GM13976 (cell line): Measurements from ENCODE around the gene SLC17A3.

Source experiments
- DNase-seq: peaks from one replicate; pipeline ENCODE4 v3.0.0; 2012; ENCODE audit warnings: low spot score
- in situ Hi-C: fragments of 300-500 bp; cut with MboI; formaldehyde crosslinking; loops from one replicate; pipeline ENCODE4 v1.12.0; 2022; ENCODE audit warnings: low sequenced_read_pairs, mixed read lengths, inconsistent platforms; ENCODE audit not compliant: unreplicated experiment
- TF ChIP-seq, protein P1 (sequence below): IDR thresholded peaks from 2 replicates; pipeline ENCODE4 v1.5.1; 2012; ENCODE audit warnings: borderline replicate concordance, mild to moderate bottlenecking; ENCODE audit not compliant: insufficient read depth; ENCODE audit errors: extremely low read depth, missing control alignments, control extremely low read depth

The SLC17A3 gene

DNA sequence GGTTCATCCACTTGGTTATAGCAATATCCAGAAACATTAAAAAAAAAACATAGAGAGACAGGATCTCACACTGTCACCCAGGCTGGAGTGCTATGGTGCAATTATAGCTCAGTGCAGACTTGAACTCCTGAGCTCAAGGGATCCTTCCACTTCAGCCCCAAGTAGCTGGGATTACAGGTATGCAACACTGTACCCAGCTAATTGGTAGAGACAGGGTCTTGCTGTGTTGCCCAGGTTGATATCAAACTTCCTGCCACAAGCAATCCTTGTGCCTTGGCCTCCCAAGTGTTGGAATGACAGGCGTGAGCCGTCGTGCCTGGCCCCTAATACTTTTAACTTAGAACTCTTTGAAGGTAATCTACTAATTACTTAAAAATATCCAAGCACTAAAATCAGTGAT lies 41.4 kb downstream of the SLC17A3 start:
- in situ Hi-C loops, result no loop called here
- no peak for DNase-seq

DNA sequence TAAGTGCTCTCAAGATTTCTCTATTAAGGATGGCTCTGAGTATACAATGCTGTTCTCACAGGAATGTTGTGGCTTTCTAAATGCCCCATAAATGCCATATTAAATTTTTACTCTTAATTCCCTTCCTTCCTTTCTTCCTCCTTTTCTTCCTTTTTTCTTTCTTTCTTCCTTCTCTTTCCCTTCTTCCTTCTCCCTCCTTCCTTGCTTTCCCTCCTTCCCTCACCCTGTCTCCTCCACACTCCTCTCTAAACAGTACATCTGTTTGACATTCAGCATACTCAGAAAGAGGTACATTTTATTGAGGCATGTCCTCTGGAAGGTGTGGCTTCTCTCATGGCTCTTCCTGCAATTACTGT lies 41.8 kb downstream of the SLC17A3 start:
- DNase-seq, result no peak
- TF ChIP-seq, protein P1, sequence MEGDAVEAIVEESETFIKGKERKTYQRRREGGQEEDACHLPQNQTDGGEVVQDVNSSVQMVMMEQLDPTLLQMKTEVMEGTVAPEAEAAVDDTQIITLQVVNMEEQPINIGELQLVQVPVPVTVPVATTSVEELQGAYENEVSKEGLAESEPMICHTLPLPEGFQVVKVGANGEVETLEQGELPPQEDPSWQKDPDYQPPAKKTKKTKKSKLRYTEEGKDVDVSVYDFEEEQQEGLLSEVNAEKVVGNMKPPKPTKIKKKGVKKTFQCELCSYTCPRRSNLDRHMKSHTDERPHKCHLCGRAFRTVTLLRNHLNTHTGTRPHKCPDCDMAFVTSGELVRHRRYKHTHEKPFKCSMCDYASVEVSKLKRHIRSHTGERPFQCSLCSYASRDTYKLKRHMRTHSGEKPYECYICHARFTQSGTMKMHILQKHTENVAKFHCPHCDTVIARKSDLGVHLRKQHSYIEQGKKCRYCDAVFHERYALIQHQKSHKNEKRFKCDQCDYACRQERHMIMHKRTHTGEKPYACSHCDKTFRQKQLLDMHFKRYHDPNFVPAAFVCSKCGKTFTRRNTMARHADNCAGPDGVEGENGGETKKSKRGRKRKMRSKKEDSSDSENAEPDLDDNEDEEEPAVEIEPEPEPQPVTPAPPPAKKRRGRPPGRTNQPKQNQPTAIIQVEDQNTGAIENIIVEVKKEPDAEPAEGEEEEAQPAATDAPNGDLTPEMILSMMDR, result no peak
- in situ Hi-C loops, result no loop called here

More for the DNA sequence above, 41.4 kb downstream of the SLC17A3 start:
- TF ChIP-seq, protein P1, result no peak

DNA sequence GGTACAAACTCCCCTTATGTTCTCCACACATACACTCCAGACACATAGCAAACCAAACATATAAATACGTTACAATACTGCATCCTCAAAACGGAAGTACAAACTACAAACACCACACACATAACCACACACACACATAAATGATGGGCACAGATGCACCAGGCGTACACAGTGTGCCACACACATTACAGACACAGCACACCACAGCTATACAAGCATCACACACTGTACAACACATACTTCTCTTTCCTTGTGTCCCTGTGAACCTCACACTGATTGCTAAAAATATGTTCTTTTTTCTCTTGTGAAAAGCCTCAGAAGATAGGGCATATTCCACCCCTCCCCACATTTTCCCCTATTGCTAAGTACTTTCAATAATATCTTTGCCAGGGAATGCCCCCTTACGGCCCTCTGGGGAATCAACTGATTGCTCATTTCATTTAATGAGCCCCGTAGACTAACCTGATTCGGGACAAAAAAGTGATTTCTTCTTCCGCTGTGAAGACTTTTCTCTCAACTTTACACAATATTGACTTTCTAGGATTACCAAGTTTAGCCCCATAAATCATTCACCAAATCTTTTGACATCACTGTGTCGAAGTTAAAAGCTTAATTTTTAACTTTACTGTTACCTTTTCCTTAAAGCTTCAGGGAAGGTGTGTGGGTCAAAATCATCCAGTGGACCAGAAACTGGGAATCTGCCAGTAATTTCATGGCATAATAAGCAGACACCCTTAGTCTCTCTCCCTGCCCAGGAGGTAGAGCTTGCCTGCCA lies 42.3 kb downstream of the SLC17A3 start, which contains the start of gene SLC17A1:
TSS of gene SLC17A1 (minus strand) at position 521 of the 775 bp plus-strand sequence. CDS start 1,495 bp downstream, outside the sequence.
- TF ChIP-seq, protein P1, result no peak
- no peak for DNase-seq
- in situ Hi-C loops, result no loop called here

DNA sequence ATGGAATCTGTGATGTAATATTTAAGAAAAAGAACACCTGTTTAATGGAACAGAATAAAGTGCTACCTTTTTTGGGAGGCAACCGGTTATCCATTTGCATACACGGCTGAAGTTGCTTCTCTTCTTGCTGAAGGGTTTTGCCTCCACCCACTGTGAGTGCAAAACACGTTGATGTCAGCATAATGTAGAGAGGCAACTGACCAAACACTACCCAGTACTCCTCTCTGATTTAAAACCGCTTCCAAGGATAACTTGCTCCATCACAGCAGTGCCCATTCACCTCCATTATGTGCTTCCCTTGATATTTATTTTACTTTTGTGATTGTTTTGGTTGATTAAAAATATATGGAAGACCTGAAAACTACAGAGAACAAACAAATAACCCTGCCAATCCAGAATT lies 43.6 kb downstream of the SLC17A3 start:
- in situ Hi-C loops, result no loop called here
- no peak for DNase-seq
- TF ChIP-seq, protein P1, result no peak

DNA sequence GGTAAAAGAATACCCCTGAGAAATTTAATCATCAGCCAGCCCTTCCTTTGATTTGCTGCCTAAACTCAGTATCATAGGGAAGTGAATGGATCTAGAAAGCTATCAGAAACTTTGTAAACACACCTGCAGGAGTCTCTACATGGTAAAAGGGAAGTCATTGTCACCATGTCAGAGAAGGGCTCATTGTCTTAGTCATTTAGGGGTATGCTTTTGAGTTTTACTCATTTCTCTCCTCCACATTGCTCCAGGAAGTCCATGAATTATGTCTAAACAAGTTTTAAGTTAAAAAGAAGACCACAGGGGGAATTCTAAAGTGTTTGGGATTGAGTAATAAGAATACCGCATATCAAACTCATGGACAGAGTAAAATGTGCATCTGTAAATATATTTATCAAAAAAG lies 44.7 kb downstream of the SLC17A3 start:
- DNase-seq, result peak; percentile 18
- in situ Hi-C loops, result no loop called here
- TF ChIP-seq, protein P1, result no peak

- in situ Hi-C loops, result no loop called here
- DNase-seq, result no peak
- TF ChIP-seq, protein P1, result no peak
Measured at GRCh38 chr6:25821341-25821740, 52.7 kb downstream of the SLC17A3 start.
